Glutamatergic neuron (in vitro differentiated cells): ENCODE measurements around the gene CAMKMT. TPM values are rescaled to one million over a fixed set of nuclear protein-coding genes. Genes with fewer than 3 reads are reported as not detected.

Experiments used
- DNase-seq: peaks from one replicate; pipeline ENCODE4 v3.0.0; 2022
- H3K27ac Mint-ChIP-seq: one replicate; pipeline ENCODE4 v1.8.0; 2020; ENCODE audit warnings: mild to moderate bottlenecking, mixed read lengths, inconsistent platforms; ENCODE audit not compliant: unreplicated experiment
- H3K27me3 Mint-ChIP-seq: one replicate; pipeline ENCODE4 v1.8.0; 2020; ENCODE audit warnings: mild to moderate bottlenecking, moderate library complexity, mixed read lengths, inconsistent platforms; ENCODE audit not compliant: unreplicated experiment
- H3K36me3 Mint-ChIP-seq: one replicate; pipeline ENCODE4 v1.8.0; 2020; ENCODE audit warnings: mild to moderate bottlenecking, mixed read lengths, inconsistent platforms; ENCODE audit not compliant: unreplicated experiment
- H3K4me1 Mint-ChIP-seq: one replicate; pipeline ENCODE4 v1.8.0; 2020; ENCODE audit warnings: mild to moderate bottlenecking, low read depth, mixed read lengths, inconsistent platforms; ENCODE audit not compliant: unreplicated experiment
- H3K4me3 Mint-ChIP-seq: one replicate; pipeline ENCODE4 v1.8.0; 2020; ENCODE audit warnings: mild to moderate bottlenecking, mixed read lengths, inconsistent platforms; ENCODE audit not compliant: unreplicated experiment
- H3K9me3 Mint-ChIP-seq: one replicate; pipeline ENCODE4 v1.8.0; 2020; ENCODE audit warnings: mild to moderate bottlenecking, moderate library complexity, mixed read lengths, inconsistent platforms; ENCODE audit not compliant: unreplicated experiment
- CTCF ChIP-seq: fragments of 200-600 bp; sonication (generic); IDR thresholded peaks from one replicate; pipeline ENCODE4 v1.5.0; 2021; ENCODE audit not compliant: partially characterized antibody, unreplicated experiment
- total RNA-seq: library from RNA; stranded (reverse); fragmentation: NEBNext Ultra II Directional; extraction: Animal tissue kit (Norgen Biotek cat#: 25700); gene quantifications from one replicate; pipeline ENCODE4 v1.2.1, GENCODE V29; 2021; ENCODE audit not compliant: unreplicated experiment

The CAMKMT gene
- total RNA-seq, 1 donor from 2014 or later = 9.6 TPM

GRCh38 chr2:44789971-44790721 lies 428.4 kb downstream of the CAMKMT start:
- Mint-ChIP-seq H3K4me1 (no peaks in the 10 kb centered on the region), H3K4me3 (no peak overlapping the region), H3K36me3 (peaks cover 7% of the 10 kb centered on the region), H3K27ac (no peak overlapping the region), H3K27me3 (peaks cover 9% of the 10 kb centered on the region), H3K9me3 (no peaks in the 10 kb centered on the region)
- no peak for TF ChIP-seq CTCF
- no peak for DNase-seq

GRCh38 chr2:44793322-44793870 lies 431.6 kb downstream of the CAMKMT start:
- peaks cover 7% of the 10 kb centered on the region for H3K27me3 Mint-ChIP-seq
- TF ChIP-seq CTCF = no peak
- no peak for DNase-seq
- no peak overlapping the region for H3K4me3 Mint-ChIP-seq
- no peak overlapping the region for H3K27ac Mint-ChIP-seq
- no peaks in the 10 kb centered on the region for H3K9me3 Mint-ChIP-seq
- no peaks in the 10 kb centered on the region for H3K36me3 Mint-ChIP-seq
- H3K4me1 Mint-ChIP-seq = no peaks in the 10 kb centered on the region

- DNase-seq = no peak
- H3K9me3 Mint-ChIP-seq = peaks cover 2% of the 10 kb centered on the region
- peaks cover 14% of the 10 kb centered on the region for H3K27me3 Mint-ChIP-seq
- no peaks in the 10 kb centered on the region for H3K4me1 Mint-ChIP-seq
- no peak for TF ChIP-seq CTCF
- H3K36me3 Mint-ChIP-seq = no peaks in the 10 kb centered on the region
- H3K27ac Mint-ChIP-seq = no peak overlapping the region
- no peak overlapping the region for H3K4me3 Mint-ChIP-seq
Observed at GRCh38 chr2:44796771-44797170, 435.0 kb downstream of the CAMKMT start.

GRCh38 chr2:44798139-44798659 lies 436.5 kb downstream of the CAMKMT start:
- Mint-ChIP-seq H3K36me3 (no peaks in the 10 kb centered on the region), H3K9me3 (peaks cover 2% of the 10 kb centered on the region), H3K27me3 (peaks cover 19% of the 10 kb centered on the region), H3K4me3 (no peak overlapping the region), H3K27ac (no peak overlapping the region), H3K4me1 (peaks cover 2% of the 10 kb centered on the region)
- no peak for DNase-seq
- TF ChIP-seq CTCF = no peak

- Mint-ChIP-seq H3K36me3 (no peaks in the 10 kb centered on the region), H3K27ac (no peak overlapping the region), H3K27me3 (peaks cover 18% of the 10 kb centered on the region), H3K4me3 (no peak overlapping the region), H3K4me1 (peaks cover 2% of the 10 kb centered on the region), H3K9me3 (peaks cover 2% of the 10 kb centered on the region)
- no peak for TF ChIP-seq CTCF
- no peak for DNase-seq
Observed at GRCh38 chr2:44799105-44799504, 437.4 kb downstream of the CAMKMT start.
